Uterus (tissue), 4 donors: ENCODE data around the gene FRA10AC1. TPM values are rescaled to one million over a fixed set of nuclear protein-coding genes. Genes with fewer than 3 reads are reported as not detected.

ENCODE experiments used
- DNase-seq, 2 donors: peaks; one replicate each; pipeline ENCODE4 v3.0.0-alpha.2; 2019 to 2020
- H3K27ac ChIP-seq, 2 donors: fragments of 200-600 bp; sonication (generic); 1 replicate in 1 of 2; 2 replicates in 1 of 2; pipeline ENCODE4 v1.5.1; 2016 to 2018
- H3K27me3 ChIP-seq, 2 donors: fragments of 200-600 bp; sonication (generic); one replicate each; pipeline ENCODE4 v1.5.1; 2018 to 2019; ENCODE audit warnings: control low read depth in 1 of 2
- H3K36me3 ChIP-seq, 2 donors: fragments of 200-600 bp; sonication (generic); one replicate each; pipeline ENCODE4 v1.5.1; 2019; ENCODE audit warnings: control low read depth in 1 of 2
- H3K4me1 ChIP-seq, 2 donors: fragments of 200-600 bp; sonication (generic); one replicate each; pipeline ENCODE4 v1.5.1; 2018 to 2019; ENCODE audit warnings: control low read depth in 1 of 2
- H3K4me3 ChIP-seq, 2 donors: fragments of 200-600 bp; sonication (generic); 1 replicate in 1 of 2; 2 replicates in 1 of 2; pipeline ENCODE4 v1.5.1; 2018 to 2019; ENCODE audit warnings: mild to moderate bottlenecking in 1 of 2
- H3K9me3 ChIP-seq, 2 donors: fragments of 200-600 bp; sonication (generic); one replicate each; pipeline ENCODE4 v1.5.1; 2019; ENCODE audit warnings: control low read depth in 1 of 2
- POLR2A ChIP-seq, 2 donors: fragments of 450-650 bp; IDR thresholded peaks; one replicate each; pipeline ENCODE4 v1.6.1; 2016; ENCODE audit warnings: antibody characterized with exemption in 2 of 2, mild to moderate bottlenecking in 1 of 2, moderate library complexity in 1 of 2
- intact Hi-C: fragments of 100-400 bp; cut with DNase I; formaldehyde crosslinking; loops from one replicate; pipeline ENCODE4 v1.15.1; 2023; ENCODE audit warnings: low total_unique reads
- total RNA-seq, 4 donors: library from RNA; depleted of rRNA in 3 of 4; stranded (reverse); fragments of >200 nt in 3 of 4; gene quantifications; one replicate each; pipeline versions ENCODE4 v1.1.0 to v1.2.4, GENCODE V29; 2014 to 2023
- TF ChIP-seq, protein P1 (sequence below), 4 experiments: fragments of 200-600 bp in 2 of 4; fragments of 450-650 bp in 2 of 4; sonication (generic) in 2 of 4; IDR thresholded peaks; one replicate each; pipeline ENCODE4 v1.5.1; 2016 to 2019; ENCODE audit warnings: antibody characterized with exemption in 4 of 4, mild to moderate bottlenecking in 2 of 4, moderate library complexity in 1 of 4
- donor health status: DM: yes; HTN: yes; CAD: no.

The FRA10AC1 gene
- total RNA-seq, 4 donors from 2014 or later: 5.4 to 40.5 (median 17.6) TPM

DNA sequence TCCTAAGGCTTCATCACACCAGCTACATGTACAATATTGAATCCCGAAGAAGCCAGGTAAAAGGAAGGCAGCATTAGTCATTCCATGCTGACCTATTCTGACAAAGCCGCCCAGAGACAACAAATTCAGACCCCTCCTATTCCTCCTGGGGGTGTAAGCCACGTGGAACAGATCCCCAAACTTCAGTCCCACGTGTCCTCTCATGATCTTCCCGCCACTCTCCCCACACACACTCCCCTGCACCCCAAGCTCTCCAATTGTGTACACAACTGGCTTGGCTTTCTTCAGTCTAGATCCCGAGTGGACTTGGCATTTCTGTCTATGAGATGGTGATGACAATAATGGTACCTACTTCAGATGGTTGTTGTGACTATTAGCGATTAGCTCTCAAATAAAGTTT, 81.5 kb downstream of the FRA10AC1 start:
- Histone ChIP-seq H3K4me1 (no peaks in the 10 kb centered on the region), H3K27me3 (no peaks in the 10 kb centered on the region), H3K36me3 (no peaks in the 10 kb centered on the region), H3K9me3 (no peaks in the 10 kb centered on the region), H3K4me3 (no peak overlapping the region), H3K27ac (no peak overlapping the region)
- DNase-seq: no peak
- intact Hi-C loops: no loop called here
- no peak for TF ChIP-seq POLR2A (IDR thresholded peaks at IDR 0.05)
- TF ChIP-seq, protein P1, sequence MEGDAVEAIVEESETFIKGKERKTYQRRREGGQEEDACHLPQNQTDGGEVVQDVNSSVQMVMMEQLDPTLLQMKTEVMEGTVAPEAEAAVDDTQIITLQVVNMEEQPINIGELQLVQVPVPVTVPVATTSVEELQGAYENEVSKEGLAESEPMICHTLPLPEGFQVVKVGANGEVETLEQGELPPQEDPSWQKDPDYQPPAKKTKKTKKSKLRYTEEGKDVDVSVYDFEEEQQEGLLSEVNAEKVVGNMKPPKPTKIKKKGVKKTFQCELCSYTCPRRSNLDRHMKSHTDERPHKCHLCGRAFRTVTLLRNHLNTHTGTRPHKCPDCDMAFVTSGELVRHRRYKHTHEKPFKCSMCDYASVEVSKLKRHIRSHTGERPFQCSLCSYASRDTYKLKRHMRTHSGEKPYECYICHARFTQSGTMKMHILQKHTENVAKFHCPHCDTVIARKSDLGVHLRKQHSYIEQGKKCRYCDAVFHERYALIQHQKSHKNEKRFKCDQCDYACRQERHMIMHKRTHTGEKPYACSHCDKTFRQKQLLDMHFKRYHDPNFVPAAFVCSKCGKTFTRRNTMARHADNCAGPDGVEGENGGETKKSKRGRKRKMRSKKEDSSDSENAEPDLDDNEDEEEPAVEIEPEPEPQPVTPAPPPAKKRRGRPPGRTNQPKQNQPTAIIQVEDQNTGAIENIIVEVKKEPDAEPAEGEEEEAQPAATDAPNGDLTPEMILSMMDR (IDR thresholded peaks at IDR 0.05): no peak

Other genes starting within 250 kb of the FRA10AC1 start
- gene MYOF, start 220.3 kb downstream of the FRA10AC1 start, total RNA-seq: 100 to 1,000 TPM in 2 of 4 donors, 10 to 100 TPM in 2; 41.2 to 114 (median 86.9) TPM
- gene CEP55, start 206.0 kb downstream of the FRA10AC1 start, total RNA-seq: 10 to 100 TPM in 1 of 4 donors, under 1 TPM in 1, not detected in 2; under 0.01 to 13.8 TPM
- not detected for gene FFAR4, start 135.9 kb downstream of the FRA10AC1 start, total RNA-seq
- gene RBP4, start 101.4 kb downstream of the FRA10AC1 start, total RNA-seq: 1 to 10 TPM in 1 of 4 donors, under 1 TPM in 1, not detected in 2; 0.90 to 3.2 TPM
- not detected for gene PDE6C, start 90.1 kb downstream of the FRA10AC1 start, total RNA-seq
- gene LGI1, start 55.3 kb upstream of the FRA10AC1 start, total RNA-seq: 1 to 10 TPM in 1 of 4 donors, not detected in 3; 1.4 TPM
- gene SLC35G1, start 191.4 kb upstream of the FRA10AC1 start, total RNA-seq: 1 to 10 TPM; 2.8 to 6.7 (median 4.8) TPM